ENCODE measurements around the gene CNGA4.

DNA sequence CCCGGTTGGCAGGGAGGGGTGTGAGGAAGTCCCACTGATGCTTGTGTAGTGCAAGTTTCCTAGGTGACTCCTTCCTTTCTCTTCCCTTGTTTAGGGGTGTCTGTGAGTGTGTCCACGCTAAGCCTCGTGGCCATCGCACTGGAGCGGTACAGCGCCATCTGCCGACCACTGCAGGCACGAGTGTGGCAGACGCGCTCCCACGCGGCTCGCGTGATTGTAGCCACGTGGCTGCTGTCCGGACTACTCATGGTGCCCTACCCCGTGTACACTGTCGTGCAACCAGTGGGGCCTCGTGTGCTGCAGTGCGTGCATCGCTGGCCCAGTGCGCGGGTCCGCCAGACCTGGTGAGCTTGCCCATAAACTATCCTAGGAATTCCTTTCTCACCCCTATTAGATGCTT is 31.1 kb downstream of the CNGA4 start:
- TF ChIP-seq CTCF (IDR thresholded peaks at IDR 0.05), result no peak
- TF ChIP-seq CEBPB (IDR thresholded peaks at IDR 0.05), result no peak
- no peak for TF ChIP-seq HOXA7 (CRISPR knock-in tag; IDR thresholded peaks at IDR 0.05)
- no peak for TF ChIP-seq CBX2 (IDR thresholded peaks at IDR 0.05; ENCODE audit: borderline replicate concordance, low read depth)
- no peak for TF ChIP-seq FOSL2 (IDR thresholded peaks at IDR 0.05)
- TF ChIP-seq FOSL2 (CRISPR knock-in tag; IDR thresholded peaks at IDR 0.05), result no peak
- TF ChIP-seq RAD21 (conservative IDR thresholded peaks at IDR 0.05 in 1 of 2, IDR thresholded peaks at IDR 0.05 in 1 of 2), result 0 out of 5 replicates have a peak, but pooled peaks of 1 of the 2 experiments have one; percentile 7
- TF ChIP-seq ZFP36 (IDR thresholded peaks at IDR 0.05; ENCODE audit: borderline replicate concordance, partially characterized antibody), result no peak
- TF ChIP-seq EP300 (IDR thresholded peaks at IDR 0.05), result no peak
- no peak for TF ChIP-seq PBX3 (IDR thresholded peaks at IDR 0.05)

Measured in A549 (cell line).